K562 (cell line): ENCODE results near the gene PCDH9. TPM values are rescaled to one million over a fixed set of nuclear protein-coding genes. Genes with fewer than 3 reads are reported as not detected.

ENCODE experiments used
- ATAC-seq: fragments of 200-7000 bp; cut with Tn5 transposase; 3 replicates; pipeline ENCODE4 v1.9.1; 2020; ENCODE audit warnings: moderate library complexity
- BruUV-seq: library from RNA; stranded (reverse); fragments of 400-500 nt; replicated peaks from 2 replicates; lab custom pipeline; 2021; lab: Mats Ljungman, UMichigan
- CTCF ChIA-PET: fragments of 300-600 bp; formaldehyde crosslinking; extraction: SDS; loops from one replicate; lab custom pipeline; 2021; ENCODE audit warnings: low intra/inter-chr PET ratio; lab: Yijun Ruan, JAX
- POLR2A ChIA-PET: fragments of 300-600, 350-650 bp; sonication (Branson Sonifier 250); formaldehyde crosslinking; extraction: SDS; loops from one replicate; lab custom pipeline; 2021; ENCODE audit warnings: antibody characterized with exemption, inconsistent platforms; lab: Yijun Ruan, JAX
- DNase-seq, 4 experiments: peaks; one replicate each; pipeline versions ENCODE4 v3.0.0 to v3.0.0-alpha.2; 2011 to 2018; ENCODE audit warnings: low spot score in 3 of 4, mixed read lengths in 3 of 4; ENCODE audit errors: extremely low read depth in 1 of 4
- FAIRE-seq: peaks from 2 replicates; lab custom pipeline; 2011; peaks lifted over from hg19 to GRCh38; lab: Jason Lieb, UNC
- H2AFZ ChIP-seq: 2 replicates; pipeline ENCODE4 v1.6.0; 2011; ENCODE audit warnings: low read depth, low read length, control low read depth, inconsistent platforms
- H3K27ac ChIP-seq: fragments of 200-600 bp; 3 replicates; pipeline ENCODE4 v1.8.0; 2011; ENCODE audit warnings: low read depth, mild to moderate bottlenecking, control low read depth, inconsistent platforms, low read length, moderate library complexity, mixed read lengths; ENCODE audit errors: extremely low read depth
- H3K27me3 ChIP-seq, 2 experiments: fragments of 300-600 bp in 1 of 2; 2 replicates in 1 of 2; 3 replicates in 1 of 2; pipeline versions ENCODE4 v1.6.0 to v1.8.0; 2011; ENCODE audit warnings: inconsistent platforms in 2 of 2, low read length in 2 of 2, mild to moderate bottlenecking in 1 of 2, mixed read lengths in 1 of 2, moderate library complexity in 1 of 2; ENCODE audit not compliant: control insufficient read depth in 2 of 2, insufficient read depth in 2 of 2
- H3K36me3 ChIP-seq: fragments of 300-600 bp; 3 replicates; pipeline ENCODE4 v1.8.0; 2011; ENCODE audit warnings: mild to moderate bottlenecking, low read length, inconsistent platforms; ENCODE audit not compliant: control insufficient read depth, insufficient read depth
- H3K4me1 ChIP-seq, 2 experiments: fragments of 200-600 bp in 1 of 2; replicated peaks in 1 of 2; 2 replicates in 1 of 2; 3 replicates in 1 of 2; pipeline versions ENCODE4 v1.5.1 to v1.8.0; 2011; ENCODE audit warnings: inconsistent platforms in 2 of 2, low read length in 2 of 2, mild to moderate bottlenecking in 1 of 2, mixed read lengths in 1 of 2, moderate library complexity in 1 of 2; ENCODE audit not compliant: control insufficient read depth in 2 of 2, insufficient read depth in 2 of 2
- H3K4me2 ChIP-seq: 2 replicates; pipeline ENCODE4 v1.6.1; 2011; ENCODE audit warnings: low read length, control low read depth, inconsistent platforms, mixed read lengths; ENCODE audit not compliant: insufficient read depth
- H3K4me3 ChIP-seq: fragments of 200-600 bp; sonication (generic), shearing (Covaris generic); 2 replicates; pipeline ENCODE4 v1.5.1; 2016; ENCODE audit warnings: control low read depth, inconsistent platforms
- H3K79me2 ChIP-seq: fragments of 200-600 bp; 3 replicates; pipeline ENCODE4 v1.8.0; 2011; ENCODE audit warnings: low read length, inconsistent platforms; ENCODE audit not compliant: control insufficient read depth, insufficient read depth
- H3K9ac ChIP-seq, 2 experiments: 2 replicates each; pipeline versions ENCODE4 v1.6.0 to v1.6.1; 2011; ENCODE audit warnings: low read depth in 2 of 2, low read length in 2 of 2, control low read depth in 1 of 2, inconsistent platforms in 1 of 2, mild to moderate bottlenecking in 1 of 2, mixed read lengths in 1 of 2; ENCODE audit not compliant: insufficient read depth in 1 of 2
- H3K9me1 ChIP-seq: one replicate; pipeline ENCODE4 v1.6.0; 2011; ENCODE audit warnings: inconsistent platforms, mild to moderate bottlenecking, low read length, moderate library complexity; ENCODE audit not compliant: control insufficient read depth, insufficient read depth
- H3K9me3 ChIP-seq: replicated peaks from 2 replicates; pipeline ENCODE4 v1.5.1; 2011; ENCODE audit warnings: low read depth, low read length, inconsistent platforms; ENCODE audit not compliant: control insufficient read depth, insufficient read depth
- H4K20me1 ChIP-seq: replicated peaks from 2 replicates; pipeline ENCODE4 v1.6.1; 2011; ENCODE audit warnings: low read length, inconsistent platforms, mixed read lengths; ENCODE audit not compliant: control insufficient read depth, insufficient read depth
- CAMTA2 ChIP-seq: fragments of 250-450 bp; sonication (Bioruptor Pico); conservative IDR thresholded peaks from 2 replicates; pipeline ENCODE4 v1.5.1; 2022
- FIP1L1 ChIP-seq: fragments of 200-400 bp; formaldehyde crosslinking; IDR thresholded peaks from 2 replicates; pipeline ENCODE4 v1.6.1; 2018; ENCODE audit warnings: mild to moderate bottlenecking, low read depth, low read length; ENCODE audit not compliant: poor library complexity, severe bottlenecking
- KAT7 ChIP-seq: sonication (generic); formaldehyde crosslinking; IDR thresholded peaks from 2 replicates; pipeline ENCODE4 v1.8.0; 2022; ENCODE audit warnings: missing genetic modification reagents, mild to moderate bottlenecking, borderline replicate concordance
- POLR2G ChIP-seq: fragments of 200-400 bp; formaldehyde crosslinking; IDR thresholded peaks from 2 replicates; pipeline ENCODE4 v1.6.1; 2017; ENCODE audit warnings: low read depth, mild to moderate bottlenecking, antibody characterized with exemption, low read length, moderate library complexity
- SIRT6 ChIP-seq: IDR thresholded peaks from one replicate; pipeline ENCODE4 v1.6.1; 2012; ENCODE audit warnings: low read depth, mild to moderate bottlenecking, control low read depth, inconsistent platforms, low read length, moderate library complexity
- SREBF1 ChIP-seq: fragments of 150-350 bp; IDR thresholded peaks from 2 replicates; pipeline ENCODE4 v1.6.1; 2014; ENCODE audit warnings: antibody characterized with exemption, low read depth, low read length, borderline replicate concordance
- ZBTB7A ChIP-seq: IDR thresholded peaks from 2 replicates; pipeline ENCODE4 v1.6.1; 2011; ENCODE audit warnings: low read depth, mild to moderate bottlenecking, low read length, moderate library complexity, borderline replicate concordance; ENCODE audit not compliant: control insufficient read depth
- ZKSCAN1 ChIP-seq: fragments of 150-350 bp; IDR thresholded peaks from 2 replicates; pipeline ENCODE4 v1.6.1; 2016; ENCODE audit warnings: low read depth, low read length
- ZNF232 ChIP-seq: sonication (generic); formaldehyde crosslinking; IDR thresholded peaks from 2 replicates; pipeline ENCODE4 v1.8.0; 2022; ENCODE audit warnings: mild to moderate bottlenecking, missing genetic modification reagents
- ZNF384 ChIP-seq: IDR thresholded peaks from 2 replicates; pipeline ENCODE4 v1.6.1; 2012; ENCODE audit warnings: low read depth, low read length, improper control_type of control experiment
- ZNF668 ChIP-seq: fragments of 250-450 bp; sonication (Bioruptor Pico); IDR thresholded peaks from 2 replicates; pipeline ENCODE4 v1.8.0; 2022; ENCODE audit warnings: mild to moderate bottlenecking, inconsistent platforms
- WGBS: fragments of 100-300 bp; shearing (Covaris generic); methylation state at CpG from one replicate; pipeline ENCODE4 v1.1.6; 2016; ENCODE audit warnings: low coverage, mixed read lengths; ENCODE audit not compliant: insufficient coverage; ENCODE audit errors: missing lambda C conversion rate; 5-methylcytosine and 5-hydroxymethylcytosine counted together
- in situ Hi-C: fragments of 300-500 bp; cut with MboI; formaldehyde crosslinking; loops from 4 replicates; pipeline ENCODE4 v1.15.0; 2018; ENCODE audit warnings: inconsistent platforms, mixed read lengths
- intact Hi-C: fragments of 100-400 bp; cut with micrococcal nuclease; formaldehyde crosslinking; loops from 2 replicates; pipeline ENCODE4 v1.14.2; 2022
- polyA plus RNA-seq, 8 experiments: library from polyadenylated mRNA; depleted of rRNA in 4 of 8; stranded (reverse) in 5 of 8; unstranded in 3 of 8; fragments of >200 nt; fragmentation: Nextera tagmentation in 2 of 8; fragmentation: Illumina TruSeq in 1 of 8; extraction: Ambion mirVana in 2 of 8; extraction: Trizol in 1 of 8; gene quantifications; 2 replicates each; pipeline versions ENCODE4 v1.2.1 to v1.2.3, GENCODE V29; 2011 to 2014; ENCODE audit warnings: inconsistent platforms in 1 of 8, missing spikeins in 1 of 8
- total RNA-seq, 7 experiments: library from RNA; depleted of rRNA in 6 of 7; stranded (reverse); fragments of >200 nt in 6 of 7; fragmentation: Illumina TruSeq in 2 of 7; extraction: Trizol in 2 of 7; gene quantifications; 2 replicates each; pipeline versions ENCODE4 v1.2.1 to v1.2.3, GENCODE V29; 2011 to 2021; ENCODE audit warnings: low replicate concordance in 1 of 7

PCDH9 gene
- total and polyA plus RNA-seq, 9 of the 15 experiments (the other 6 are each of a cell fraction or from before 2014, with no cell fraction given) = 1.1 to 6.7 (median 4.9) TPM

- 31% methylated on average over 1 of the region's 1 CpG for WGBS
- no peak for ATAC-seq
- BruUV-seq = no TSS peak
- Histone ChIP-seq H3K4me1 (no peaks in the 10 kb centered on the region; a peak in 1 of 5 replicates), H3K4me2 (no peak overlapping the region), H3K27ac (no peak overlapping the region), H3K27me3 (no peaks in the 10 kb centered on the region), H3K36me3 (no peaks in the 10 kb centered on the region), H4K20me1 (no peaks in the 10 kb centered on the region), H3K4me3 (no peak overlapping the region), H3K9me3 (no peaks in the 10 kb centered on the region), H3K79me2 (no peaks in the 10 kb centered on the region), H2AFZ (no peak overlapping the region), H3K9me1 (no peaks in the 10 kb centered on the region), H3K9ac (no peak overlapping the region)
- no peak for DNase-seq
- intact Hi-C loops (no loop called here), in situ Hi-C loops (no loop called here)
- no peak for FAIRE-seq
- CTCF ChIA-PET = no interaction called here
- POLR2A ChIA-PET = no interaction called here
- no peak for TF ChIP-seq POLR2G
- TF ChIP-seq FIP1L1 = no peak
- TF ChIP-seq ZBTB7A = no peak
- TF ChIP-seq SREBF1 = no peak
These were observed 307.7 kb downstream of the PCDH9 start for GRCh38 chr13:66922444-66922843.

GRCh38 chr13:66921437-66921836, 308.7 kb downstream of the PCDH9 start:
- no peaks in the 10 kb centered on the region for H4K20me1 ChIP-seq
- DNase-seq (no peak), FAIRE-seq (no peak), ATAC-seq (no peak)
- H2AFZ ChIP-seq = no peak overlapping the region
- no peaks in the 10 kb centered on the region for H3K79me2 ChIP-seq
- CTCF ChIA-PET = no interaction called here
- intact Hi-C loops = no loop called here
- no peak overlapping the region for H3K4me3 ChIP-seq
- H3K4me1 ChIP-seq = no peaks in the 10 kb centered on the region; a peak in 1 of 5 replicates
- in situ Hi-C loops = no loop called here
- TF ChIP-seq SIRT6 (no peak), ZNF384 (no peak), KAT7 (no peak), ZNF232 (CRISPR knock-in tag) (no peak), ZKSCAN1 (no peak), CAMTA2 (CRISPR knock-in tag) (no peak), ZNF668 (no peak)
- 25% methylated on average over 5 of the region's 5 CpGs for WGBS
- H3K9ac ChIP-seq = no peak overlapping the region
- H3K9me1 ChIP-seq = no peaks in the 10 kb centered on the region
- H3K4me2 ChIP-seq = no peak overlapping the region
- no peaks in the 10 kb centered on the region for H3K9me3 ChIP-seq
- no peaks in the 10 kb centered on the region for H3K27me3 ChIP-seq
- POLR2A ChIA-PET = no interaction called here
- no peak overlapping the region for H3K27ac ChIP-seq
- no peaks in the 10 kb centered on the region for H3K36me3 ChIP-seq
- BruUV-seq = no TSS peak
